Measurements from ENCODE around the gene RGS2.
A peak's percentile ranks its signal among the peaks of the same experiment; 100 is the strongest.

Gene RGS2

DNA sequence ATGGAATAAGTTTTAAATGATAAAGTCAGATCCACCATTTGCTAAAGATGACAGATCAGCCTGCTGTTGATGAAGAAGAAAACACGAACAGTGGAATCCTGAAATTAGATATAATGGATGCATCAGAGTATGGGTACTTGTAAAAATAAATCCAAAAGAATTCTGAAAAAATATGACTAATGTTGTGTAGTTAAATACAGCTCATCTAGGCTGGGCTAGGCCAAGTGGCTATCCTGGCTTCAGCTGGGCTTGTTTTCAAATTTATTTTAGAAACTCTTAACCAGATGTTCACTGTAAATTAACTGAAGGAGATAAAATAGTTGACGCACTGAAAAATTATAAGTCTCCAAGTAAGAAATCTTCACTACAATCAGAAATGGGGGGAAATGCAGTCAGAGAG lies 7.4 kb upstream of the RGS2 start:
- DNase-seq (ENCODE audit: low spot score): no peak
- TF ChIP-seq CTCF (IDR thresholded peaks at IDR 0.05; ENCODE audit: extremely low read depth, insufficient read depth, missing control alignments): no peak
- in situ Hi-C loops (cut with MboI; ENCODE audit: low pct_unique_long_range_greater_than_20kb, low sequenced_read_pairs, unreplicated experiment): no loop called here

- in situ Hi-C loops (cut with MboI; ENCODE audit: low pct_unique_long_range_greater_than_20kb, low sequenced_read_pairs, unreplicated experiment): no loop called here
- no peak for DNase-seq (ENCODE audit: low spot score)
- TF ChIP-seq CTCF (IDR thresholded peaks at IDR 0.05; ENCODE audit: extremely low read depth, insufficient read depth, missing control alignments): no peak
Measured at GRCh38 chr1:192802406-192802805, 6.4 kb upstream of the RGS2 start.

- no peak for TF ChIP-seq CTCF (IDR thresholded peaks at IDR 0.05; ENCODE audit: extremely low read depth, insufficient read depth, missing control alignments)
- in situ Hi-C loops (cut with MboI; ENCODE audit: low pct_unique_long_range_greater_than_20kb, low sequenced_read_pairs, unreplicated experiment): no loop called here
- DNase-seq (ENCODE audit: low spot score): no peak
Measured at GRCh38 chr1:192803501-192803900, 5.3 kb upstream of the RGS2 start.

DNA sequence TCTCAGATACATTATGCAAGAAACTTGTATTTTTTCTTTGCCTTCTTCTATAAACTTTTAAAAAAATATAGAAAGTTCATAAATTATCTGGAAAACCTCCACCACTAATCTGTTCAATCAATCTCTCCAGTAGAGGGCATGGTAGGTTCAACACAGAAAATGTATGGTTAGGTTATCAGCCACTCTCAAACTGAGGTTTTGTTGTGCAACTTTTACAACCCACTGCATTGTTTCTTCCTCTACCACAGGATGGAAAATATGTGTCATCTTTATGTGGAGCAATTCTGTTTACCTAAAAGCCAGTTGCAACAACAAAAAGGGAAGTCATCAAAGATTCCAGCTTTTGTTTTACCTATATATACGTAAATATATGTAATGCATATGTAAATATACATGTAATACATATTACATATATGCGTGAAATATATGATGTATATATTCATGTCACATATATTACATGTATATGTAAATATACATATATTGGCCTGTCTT lies 3.0 kb upstream of the RGS2 start:
- peak; percentile 69 for TF ChIP-seq CTCF (IDR thresholded peaks at IDR 0.05; ENCODE audit: extremely low read depth, insufficient read depth, missing control alignments)
- peak; percentile 64 for DNase-seq (ENCODE audit: low spot score)
- in situ Hi-C loops (cut with MboI; ENCODE audit: low pct_unique_long_range_greater_than_20kb, low sequenced_read_pairs, unreplicated experiment): no loop called here

DNA sequence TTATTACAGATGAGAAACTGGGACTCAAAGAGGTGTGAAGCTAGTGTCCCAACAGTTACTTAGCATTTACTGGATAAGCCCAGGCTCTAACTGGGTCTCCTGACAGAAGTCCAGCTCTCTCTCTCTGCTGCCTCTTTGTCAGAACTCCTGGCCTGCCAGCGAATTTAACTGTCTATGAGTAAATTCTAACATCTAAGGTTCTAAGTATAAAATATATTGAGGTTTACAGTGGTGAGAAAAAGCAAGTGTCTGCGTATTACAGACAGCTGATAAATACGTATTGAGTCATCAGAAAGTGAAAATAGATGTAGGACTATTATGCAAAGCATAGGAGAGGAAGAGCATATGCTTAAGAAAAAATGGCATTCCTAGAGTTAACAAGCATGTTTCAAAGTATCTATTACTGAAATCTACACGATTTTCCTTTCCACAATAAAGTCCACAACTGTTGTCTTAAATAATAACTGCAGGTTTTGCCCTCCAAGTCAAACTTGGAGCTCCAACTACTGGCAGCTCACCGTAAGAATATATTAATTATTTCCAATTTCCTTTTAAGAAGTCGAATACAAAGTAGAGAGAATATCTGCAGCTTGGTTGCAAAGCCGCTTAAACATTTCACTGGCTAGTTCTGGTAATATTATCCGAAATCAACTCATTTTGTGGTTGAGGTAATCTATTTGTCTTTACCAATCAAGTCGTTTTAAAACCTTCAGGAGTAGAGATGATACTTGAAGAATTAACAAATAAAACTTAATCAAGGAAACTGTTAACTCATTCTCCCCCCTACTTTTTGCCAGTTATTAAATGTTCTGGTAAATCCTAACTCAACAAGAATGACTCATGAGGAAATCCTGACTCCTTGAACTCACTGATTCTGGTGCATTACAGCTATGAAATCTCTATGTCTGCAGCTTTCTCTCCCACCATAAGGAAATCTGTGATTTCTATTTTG lies 1.4 kb upstream of the RGS2 start:
- DNase-seq (ENCODE audit: low spot score): peak; percentile 30
- in situ Hi-C loops (cut with MboI; ENCODE audit: low pct_unique_long_range_greater_than_20kb, low sequenced_read_pairs, unreplicated experiment): no loop called here
- TF ChIP-seq CTCF (IDR thresholded peaks at IDR 0.05; ENCODE audit: extremely low read depth, insufficient read depth, missing control alignments): no peak

GRCh38 chr1:192808163-192808517 lies 699 bp upstream of the RGS2 start:
- in situ Hi-C loops (cut with MboI; ENCODE audit: low pct_unique_long_range_greater_than_20kb, low sequenced_read_pairs, unreplicated experiment): no loop called here
- no peak for DNase-seq (ENCODE audit: low spot score)
- no peak for TF ChIP-seq CTCF (IDR thresholded peaks at IDR 0.05; ENCODE audit: extremely low read depth, insufficient read depth, missing control alignments)
